ENCODE data around the gene ASTN2.

Gene ASTN2

DNA sequence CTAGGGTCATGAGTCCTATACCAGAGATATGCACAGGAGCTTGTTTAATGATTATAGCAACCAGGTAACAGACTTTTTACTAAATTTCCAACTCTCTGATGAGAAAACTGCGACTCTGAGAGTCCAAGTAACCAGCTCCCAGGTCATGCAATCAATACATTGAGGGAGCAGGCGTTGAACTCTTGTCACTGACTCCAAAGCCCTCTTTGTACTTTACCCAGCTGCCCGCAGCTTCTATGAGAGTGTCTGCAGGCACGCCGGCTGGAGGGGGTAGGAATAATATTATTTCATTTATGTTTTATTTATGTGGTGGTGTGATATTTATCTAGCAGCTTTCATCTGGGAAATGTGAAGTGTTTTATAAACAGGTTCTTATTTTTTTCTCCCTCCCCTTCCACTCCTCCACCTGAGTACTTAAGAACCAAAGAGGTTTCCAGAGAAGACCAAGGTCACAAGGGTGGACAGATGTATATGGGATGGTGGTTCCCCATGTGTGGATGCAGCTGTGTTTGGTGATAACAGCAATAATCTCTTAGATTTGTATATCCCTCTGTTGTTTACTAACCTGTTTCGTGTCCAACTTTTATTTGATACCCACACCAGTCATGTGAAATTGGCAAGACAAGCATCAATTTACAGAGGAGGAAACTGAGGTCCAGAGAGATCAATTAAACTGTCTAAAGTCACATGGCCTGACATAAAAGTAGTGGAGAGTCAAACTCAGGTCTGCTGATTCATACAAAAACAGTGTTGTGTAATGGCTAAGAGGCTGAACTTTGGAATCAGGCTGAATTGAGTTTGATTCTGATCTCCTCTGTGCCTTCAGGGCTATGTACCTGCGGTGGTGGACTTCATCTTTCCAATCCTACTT is 867.9 kb downstream of the ASTN2 start:
- DNase-seq, result no peak

DNA sequence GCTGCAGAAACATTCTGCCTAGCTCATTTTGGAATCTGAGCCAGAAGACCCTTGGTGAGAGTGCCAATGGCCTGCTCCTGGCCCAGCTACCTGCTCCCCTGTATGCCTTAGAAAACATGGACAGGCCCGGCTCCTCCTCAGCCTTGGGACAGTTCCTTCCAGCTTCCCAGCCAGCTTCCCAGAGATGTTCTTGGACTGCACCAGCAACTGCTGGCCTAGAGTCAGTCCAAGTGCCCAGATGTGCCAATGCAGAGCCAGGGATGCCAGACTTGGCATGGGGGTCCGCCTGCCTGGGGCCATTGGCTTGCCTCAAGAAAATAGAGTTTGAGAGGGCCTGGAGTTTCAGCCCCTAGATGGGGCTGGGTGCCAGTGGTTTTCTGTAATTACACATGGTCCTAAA is 870.0 kb downstream of the ASTN2 start:
- no peak for DNase-seq

DNA sequence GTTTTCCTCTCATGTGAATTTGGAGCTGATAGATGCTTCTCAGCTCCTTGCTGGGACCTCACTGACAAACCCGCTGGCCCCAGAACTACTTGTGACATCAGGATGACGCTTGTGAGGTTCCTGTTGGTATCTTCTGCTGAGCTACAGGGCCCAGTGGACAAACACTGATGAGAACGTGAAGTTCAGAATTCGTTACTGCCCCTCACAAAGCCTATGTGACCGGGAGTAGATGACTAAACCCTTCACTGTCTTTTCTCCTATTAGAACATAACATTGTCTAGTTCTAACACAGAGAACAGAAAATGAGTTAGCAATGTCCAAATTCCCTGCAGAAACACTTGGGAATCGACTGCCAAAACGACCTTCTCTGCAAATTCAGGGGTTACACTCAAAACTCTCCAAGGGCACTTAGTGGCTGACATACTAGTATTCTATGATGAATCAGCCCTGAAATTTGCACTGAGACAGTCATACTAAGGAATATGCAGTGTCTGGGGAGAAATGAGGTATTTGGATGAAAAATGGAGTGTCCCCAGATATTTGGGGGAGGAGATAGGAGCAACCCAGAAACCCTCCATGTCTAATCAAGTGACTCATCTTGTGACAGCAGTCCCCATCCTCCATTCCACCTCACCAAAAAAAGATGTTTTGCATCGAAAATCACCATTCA is 871.0 kb downstream of the ASTN2 start:
- no peak for DNase-seq

DNA sequence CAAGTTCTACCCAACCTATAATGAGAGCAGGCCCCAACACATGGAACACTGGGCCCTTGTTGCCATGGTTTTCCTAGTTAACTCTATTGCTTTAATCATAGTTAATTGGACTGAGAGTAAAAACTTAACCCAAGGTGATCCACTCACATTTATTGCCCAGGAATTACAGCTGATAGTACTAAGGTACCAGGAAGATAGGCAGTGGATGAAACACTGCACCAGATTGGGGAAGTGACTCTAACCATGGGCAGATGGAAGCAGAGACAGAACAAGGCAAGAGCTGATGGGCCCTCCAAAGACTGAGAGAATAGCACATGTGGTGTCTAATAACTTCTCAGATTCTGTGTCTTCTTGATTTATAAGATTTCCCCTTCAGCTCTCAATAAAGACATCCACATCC is 873.5 kb downstream of the ASTN2 start:
- no peak for DNase-seq

DNA sequence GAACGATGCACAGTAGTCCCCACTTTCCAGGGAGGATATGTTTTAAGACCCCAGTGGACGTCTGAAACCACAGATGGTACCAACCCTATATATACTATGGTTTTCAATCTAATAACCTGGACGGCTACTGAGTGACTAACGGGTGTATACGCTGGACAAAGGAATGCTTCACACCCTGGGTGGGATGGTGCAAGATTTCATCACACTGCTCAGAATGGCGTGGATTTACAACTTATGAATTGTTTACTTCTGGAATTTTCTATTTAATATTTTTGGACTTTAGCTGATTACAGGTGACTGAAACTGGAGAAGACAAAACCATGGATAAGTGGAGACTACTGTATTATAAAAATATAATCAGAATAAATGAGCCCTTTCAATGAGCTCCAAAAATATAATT is 875.3 kb downstream of the ASTN2 start:
- DNase-seq, result no peak

DNA sequence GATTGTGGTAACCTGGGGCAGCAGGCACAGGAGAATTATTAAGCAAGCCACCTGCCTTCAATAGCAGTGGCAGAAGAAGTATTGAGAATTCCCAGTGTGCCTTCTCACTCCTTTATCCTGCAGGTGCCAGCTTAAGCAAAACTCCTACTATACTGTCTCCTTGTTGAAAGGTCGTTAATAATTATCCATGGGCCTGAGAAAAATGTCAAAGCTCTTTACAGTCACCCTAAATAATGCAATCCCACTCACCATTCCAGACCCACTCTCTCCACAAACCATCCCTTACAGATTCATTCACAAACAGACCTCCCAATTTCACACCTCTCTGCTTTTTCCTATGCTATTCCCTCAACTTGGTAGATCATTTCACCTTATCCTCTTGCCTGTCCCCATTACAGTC is 889.2 kb downstream of the ASTN2 start:
- DNase-seq, result no peak

DNA sequence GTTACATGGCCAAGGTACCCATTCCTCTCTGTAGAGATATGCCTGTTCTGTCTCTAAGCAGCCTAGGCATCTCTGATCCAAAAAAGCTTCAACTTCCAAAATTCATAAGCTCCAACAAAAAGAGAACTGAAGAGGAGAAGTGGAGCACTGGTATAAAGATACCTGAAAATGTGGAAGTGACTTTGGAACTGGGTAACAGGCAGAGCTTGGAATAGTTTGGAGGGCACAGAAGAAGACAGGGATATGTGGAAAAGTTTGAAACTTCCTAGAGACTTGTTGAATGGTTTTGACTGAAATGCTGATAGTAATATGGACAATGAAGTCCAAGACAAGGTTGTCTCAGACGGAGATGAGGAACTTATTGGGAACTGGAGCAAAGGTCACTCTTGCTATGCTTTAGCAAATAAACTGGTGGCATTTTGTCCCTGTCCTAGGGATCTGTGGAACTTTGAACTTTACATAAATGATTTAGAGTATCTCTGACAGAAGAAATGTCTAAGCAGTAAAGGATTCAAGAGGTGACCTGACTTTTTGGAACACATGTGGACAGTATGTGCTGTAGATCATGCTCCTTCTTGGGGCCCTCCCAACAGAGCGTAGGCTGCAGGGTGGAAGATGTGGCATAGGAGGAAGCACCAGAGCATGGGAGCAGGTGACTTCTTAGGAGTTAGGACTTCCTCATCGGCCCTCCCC is 889.9 kb downstream of the ASTN2 start:
- DNase-seq, result no peak

DNA sequence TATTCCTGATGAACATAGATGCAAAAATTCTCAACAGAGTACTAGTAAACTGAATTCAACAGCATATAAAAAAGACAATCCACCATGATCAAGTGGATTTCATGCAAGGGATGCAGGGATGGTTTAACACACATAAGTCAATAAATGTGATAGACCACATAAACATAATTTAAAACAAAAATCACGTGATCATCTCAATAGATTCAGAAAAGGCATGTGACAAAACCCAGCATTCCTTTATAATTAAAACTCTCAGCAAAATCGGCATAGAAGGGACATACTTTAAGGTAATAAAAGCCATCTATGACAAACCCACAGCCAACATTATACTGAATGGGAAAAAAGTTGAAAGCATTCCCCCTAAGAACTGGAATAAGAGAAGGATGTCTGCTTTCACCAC is 894.6 kb downstream of the ASTN2 start:
- DNase-seq, result no peak

DNA sequence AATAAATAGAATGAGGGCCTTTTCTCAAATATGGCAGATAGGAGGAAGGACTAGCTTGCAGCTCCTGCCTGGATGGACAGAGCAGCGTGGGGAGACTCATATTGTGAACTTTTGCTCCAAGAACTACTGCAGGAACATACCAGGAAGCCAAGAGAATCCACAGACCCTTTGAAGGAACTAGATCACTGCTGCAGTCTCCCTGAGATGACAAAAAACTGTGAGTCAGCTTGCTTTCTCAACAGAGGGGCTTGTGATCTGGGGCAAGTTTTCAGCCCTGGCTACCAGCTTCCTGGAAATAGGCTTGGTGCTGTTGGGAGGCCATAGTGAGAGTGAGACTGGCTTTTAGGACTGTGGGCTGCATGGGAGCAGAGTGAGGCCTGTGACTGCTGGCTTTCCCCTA is 898.4 kb downstream of the ASTN2 start:
- no peak for DNase-seq

DNA sequence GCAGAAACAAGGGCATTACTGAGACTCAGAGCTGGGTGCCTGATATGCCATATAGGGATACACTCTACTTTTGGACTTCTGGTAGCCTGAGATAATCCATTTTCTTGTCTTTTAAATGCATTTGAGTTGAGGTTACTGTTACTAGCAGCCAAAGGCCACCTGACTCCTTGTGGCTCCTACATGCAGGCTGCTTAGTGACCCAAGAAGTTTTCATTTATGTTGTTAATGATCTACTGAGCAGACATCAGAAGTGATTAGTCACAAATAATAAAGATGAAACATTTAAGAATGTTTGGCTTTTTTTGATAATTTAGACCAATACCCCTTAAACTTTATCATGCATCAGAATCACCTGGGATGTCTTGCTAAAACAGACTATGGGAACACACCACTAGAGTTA is 899.3 kb downstream of the ASTN2 start:
- DNase-seq, result no peak

DNA sequence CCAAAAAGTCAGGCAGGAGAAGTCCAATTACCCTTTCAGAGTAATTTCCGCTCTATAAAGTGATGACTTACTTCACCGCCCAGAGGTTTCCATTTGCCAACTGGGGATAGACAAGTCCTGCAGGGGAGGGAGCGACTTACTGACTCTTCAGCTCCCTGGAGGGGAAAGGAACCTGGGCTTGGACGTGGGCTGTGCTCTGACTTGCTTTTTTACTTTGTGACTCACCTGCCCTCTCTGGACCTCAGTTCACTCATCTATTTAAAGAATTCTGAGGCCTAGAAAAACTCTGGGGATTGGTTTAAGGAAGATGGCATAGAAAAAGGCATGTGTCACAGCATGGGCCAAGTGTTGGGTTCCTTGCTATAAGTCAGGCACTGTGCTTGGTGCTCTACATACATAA is 908.2 kb downstream of the ASTN2 start:
- DNase-seq, result no peak

DNA sequence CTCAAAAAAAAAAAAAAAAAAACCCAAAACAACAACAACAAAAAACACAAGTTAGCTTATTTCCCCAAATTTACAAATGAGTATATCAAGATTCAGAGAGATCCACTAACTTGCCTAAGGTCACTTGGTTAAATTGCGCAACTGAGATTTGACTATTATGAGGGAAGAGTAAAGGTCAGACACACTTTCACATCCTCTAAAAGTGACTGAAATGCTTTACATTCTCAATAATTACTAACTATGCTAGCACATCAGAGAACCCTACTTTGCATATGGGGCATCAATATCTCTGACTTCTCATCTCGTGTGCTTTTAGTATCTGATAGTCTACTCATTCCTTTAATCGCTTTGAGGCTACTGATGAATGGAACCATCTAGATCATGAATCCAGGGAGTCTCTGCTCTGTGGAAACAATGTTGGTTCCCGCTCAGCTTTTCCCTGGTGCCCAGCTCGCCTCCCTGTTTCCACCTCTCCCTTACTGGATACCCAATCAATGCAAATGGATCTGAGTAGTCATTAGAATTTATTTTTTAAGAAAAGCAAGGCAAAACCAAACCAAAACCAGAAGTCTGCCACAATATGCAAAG is 909.9 kb downstream of the ASTN2 start:
- no peak for DNase-seq

DNA sequence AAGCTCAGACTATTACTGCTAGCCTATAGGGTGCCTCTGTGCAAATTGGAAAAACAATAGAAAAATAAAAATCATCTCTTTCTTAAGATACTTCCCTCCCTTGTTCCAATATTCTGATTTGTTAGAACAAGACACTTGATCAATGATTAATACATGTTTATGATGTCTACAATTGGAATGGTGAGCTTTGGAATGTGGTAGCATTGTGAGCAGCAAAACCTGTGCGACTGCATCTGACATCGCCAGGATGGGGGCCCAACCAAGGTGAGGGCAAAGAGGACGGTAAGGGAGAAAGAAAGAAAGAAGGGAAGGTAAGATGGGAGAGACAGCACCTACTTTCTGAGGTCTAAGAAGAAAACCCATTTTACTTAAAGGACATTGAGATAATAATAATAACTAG is 910.8 kb downstream of the ASTN2 start:
- no peak for DNase-seq

DNA sequence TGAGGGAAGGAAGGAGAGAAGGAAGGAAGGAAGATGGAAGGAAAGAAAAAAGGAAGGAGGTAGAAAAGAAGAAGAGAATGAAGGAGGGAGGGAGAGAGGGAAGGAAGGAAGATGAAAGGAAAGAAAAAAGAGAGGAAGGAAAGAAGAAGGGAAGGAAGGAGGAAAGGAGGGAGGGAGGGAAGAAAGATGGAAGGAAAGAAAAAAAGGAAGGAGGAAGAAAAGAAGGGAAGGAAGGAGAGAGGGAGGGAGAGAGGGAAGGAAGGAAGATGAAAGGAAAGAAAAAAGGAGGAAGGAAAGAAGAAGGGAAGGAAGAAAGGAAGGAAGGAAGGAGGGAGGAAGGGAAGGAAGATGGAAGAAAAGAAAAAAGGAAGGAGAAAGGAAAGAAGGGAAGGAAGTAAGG is 912.1 kb downstream of the ASTN2 start:
- DNase-seq, result no peak

DNA sequence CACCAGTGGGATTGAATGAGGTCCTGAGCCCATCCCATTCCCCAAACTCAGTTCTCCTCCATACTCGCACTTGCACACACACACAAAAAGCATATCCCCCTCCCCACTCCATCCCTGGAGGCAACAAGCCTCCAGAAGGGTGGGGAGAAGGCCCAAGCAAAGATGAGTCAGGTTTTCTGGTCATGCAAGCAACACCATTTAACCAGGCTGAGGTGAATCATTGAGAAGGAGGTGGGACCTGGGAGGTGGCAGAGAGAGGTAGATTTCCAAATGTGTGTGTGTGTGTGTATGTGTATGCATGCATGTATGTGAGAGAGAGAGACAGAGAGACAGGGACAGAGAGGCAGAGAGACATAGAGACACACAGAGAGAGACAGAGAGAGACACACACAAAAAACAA is 913.0 kb downstream of the ASTN2 start:
- DNase-seq, result no peak

DNA sequence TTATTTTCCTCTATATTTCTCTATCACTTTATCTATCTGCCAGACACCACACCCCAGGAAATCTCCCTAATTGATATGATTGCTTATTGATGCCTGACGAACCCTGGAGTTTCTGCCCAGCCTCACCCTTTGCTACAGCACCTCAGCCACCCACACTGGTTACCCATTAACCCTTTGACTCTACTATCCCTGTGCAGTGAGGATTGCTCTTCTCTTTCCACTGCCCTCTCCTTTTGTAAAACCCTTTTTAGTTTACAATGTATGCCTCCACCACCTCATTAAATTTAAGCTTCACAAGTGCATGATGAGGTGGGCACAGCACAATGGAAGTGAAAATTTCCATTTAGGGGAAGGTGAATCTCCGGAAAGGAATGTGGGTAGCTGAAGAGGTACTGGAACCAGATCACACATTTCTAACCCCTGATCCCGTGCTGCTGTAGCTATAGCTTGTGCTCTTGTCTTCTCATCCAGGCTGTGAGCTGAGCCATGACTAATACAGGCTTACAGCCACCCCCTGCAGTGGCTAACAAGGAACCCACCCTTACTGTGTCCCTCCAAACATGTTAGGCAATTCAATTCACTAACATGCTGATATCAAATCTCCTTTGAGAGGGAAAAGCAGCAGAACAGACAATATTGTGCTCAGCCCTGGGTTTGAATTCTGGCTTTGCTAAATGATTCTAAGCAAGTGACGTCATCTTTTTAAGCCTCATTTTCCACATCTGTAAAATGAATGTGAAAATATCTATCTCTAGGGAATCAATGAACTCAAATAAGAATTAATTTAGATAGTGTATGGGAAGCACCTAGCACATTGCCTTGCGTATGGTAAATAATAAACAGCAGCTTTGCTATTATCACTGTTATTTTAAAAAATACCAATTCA is 914.6 kb downstream of the ASTN2 start:
- DNase-seq, result no peak

DNA sequence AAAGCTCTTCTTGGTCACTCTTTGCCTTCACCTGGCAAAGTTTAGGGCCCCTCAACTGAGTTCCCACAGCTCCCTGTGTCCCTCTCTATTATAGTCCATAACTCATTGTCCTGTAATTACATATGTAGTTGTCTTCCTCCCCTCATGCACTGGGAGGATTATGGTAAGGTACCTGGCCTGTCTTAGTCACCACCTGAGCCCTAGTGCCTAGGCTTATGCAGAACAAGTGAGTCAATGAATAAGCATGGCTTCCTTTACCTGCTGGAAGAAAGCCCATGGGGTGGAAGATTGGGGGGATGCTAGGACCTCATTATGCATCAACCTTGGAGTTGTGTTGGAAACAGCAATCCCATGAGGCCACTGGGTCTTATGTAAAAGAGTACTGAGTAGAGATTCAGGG is 915.4 kb downstream of the ASTN2 start:
- no peak for DNase-seq

DNA sequence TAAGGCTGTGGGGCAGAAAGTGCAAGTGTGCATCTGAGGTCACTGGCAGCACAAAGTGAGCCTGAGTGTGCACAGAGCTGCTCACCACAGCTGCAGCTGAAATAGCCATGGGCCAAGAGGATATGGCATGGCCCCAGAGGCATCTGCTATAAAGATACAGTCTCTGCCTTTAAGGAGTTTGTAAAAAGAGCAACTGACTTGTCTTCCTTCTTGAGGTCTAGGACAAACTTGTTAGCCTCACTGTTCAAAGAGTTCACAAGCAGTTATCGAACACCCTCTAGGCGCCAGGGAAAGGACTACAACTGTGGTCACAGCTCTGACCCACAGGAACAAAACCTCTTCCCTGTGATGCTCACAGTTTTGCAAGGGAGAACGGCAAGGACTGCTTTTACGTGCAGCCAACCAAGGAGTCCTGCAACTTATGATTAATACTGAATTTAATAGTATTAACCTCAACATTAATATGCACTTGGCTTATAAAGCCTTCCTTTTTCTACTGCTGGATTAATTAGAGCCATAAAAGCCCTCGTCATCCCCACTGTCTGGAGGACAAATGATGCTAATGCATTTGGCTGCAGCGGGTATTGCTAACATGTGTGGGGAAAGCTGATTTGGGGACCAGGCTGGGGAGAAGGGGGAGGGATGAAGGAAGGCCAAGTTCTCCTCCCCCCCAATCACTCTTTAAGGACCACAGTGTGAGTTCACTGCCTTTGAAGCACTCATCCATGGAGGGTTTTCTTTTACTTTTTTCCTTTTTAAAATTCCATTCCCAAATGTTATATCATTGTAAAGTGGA is 917.6 kb downstream of the ASTN2 start:
- DNase-seq, result no peak

DNA sequence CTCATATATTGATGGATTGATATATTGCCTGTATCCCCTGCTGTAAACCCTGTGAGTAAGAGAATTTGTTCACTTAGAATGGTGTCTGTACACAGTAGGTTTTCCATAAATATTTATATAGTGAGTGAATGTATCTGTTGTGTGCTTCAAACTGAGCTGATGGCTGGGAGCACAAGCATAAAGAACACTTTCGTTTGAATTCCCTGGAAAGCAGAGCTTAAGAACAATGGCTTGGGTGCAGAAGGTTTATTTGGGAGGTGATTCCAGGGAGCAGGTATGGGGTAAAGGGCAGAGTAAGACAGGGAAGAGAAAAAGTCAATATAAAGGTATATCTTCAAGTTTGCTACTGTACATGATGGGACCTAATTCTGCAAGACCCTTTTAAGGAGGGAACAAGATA is 918.7 kb downstream of the ASTN2 start:
- no peak for DNase-seq

DNA sequence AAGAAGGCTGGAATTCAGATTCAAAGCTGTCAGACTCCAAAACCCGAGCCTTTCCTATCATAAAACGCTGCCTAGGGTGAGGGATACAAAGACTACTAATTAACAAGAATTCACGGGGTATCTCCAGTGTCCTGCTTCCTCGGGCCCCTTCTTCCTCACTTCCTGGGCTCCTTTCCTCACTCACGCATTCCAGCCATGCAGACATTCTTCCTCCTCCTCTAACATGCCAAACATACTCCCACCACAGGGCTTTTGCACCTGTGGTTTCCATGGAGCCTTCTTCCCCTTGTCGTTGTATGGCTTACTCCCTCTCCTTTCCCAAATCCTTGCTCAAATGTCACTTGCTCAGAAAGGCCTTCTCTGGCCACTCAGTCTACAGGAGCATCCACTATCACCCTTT is 919.1 kb downstream of the ASTN2 start:
- no peak for DNase-seq

DNA sequence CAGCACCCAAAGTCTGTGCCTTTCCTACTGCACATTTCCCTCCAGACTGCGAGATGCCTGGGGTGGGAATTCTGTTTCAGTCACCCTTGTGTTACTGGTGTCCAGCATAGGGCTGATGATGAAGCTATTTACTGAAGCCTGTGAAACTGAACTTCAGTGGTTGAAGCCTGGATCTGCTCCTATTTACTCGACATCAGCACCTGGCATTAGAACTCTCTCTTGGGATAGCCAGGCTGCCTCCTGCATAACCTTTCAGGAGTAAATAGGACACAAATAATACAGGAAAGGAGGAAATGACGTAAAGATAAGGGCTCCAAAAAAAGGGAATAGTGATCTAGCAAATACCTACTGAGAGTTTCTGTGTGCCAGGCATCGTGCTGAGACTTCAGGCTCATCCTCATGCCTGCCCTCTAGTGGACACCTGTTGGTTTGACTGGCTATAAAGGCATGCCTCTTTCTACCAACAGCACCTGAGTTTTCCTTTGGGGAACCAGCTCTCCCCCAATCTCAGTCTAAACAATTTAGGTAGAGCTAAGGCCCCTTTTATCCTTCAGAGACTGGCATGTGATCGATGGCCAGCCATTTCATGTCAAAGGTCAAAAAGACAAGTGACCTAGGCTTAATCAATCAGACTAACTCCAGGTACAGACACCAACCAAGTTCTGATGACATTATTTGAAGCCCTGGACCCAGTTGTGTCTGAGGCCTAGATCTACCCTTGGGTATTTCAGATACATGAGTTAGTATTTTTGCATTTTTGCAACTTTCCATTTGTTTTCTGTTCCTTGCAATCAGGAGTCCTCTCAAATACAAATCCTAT is 919.8 kb downstream of the ASTN2 start:
- DNase-seq, result no peak

Measured in NCI-H2029 (cell line).